CD4-positive, alpha-beta T cell treated with Interleukin-1 beta for 1 hour (primary cell): ENCODE measurements around the gene PRTG.
"Not testable (repeated sequence)": the region's sequence is repeated elsewhere in the genome, so short reads cannot be mapped to it uniquely, and the experiment has no call there.

Experiments
- DNase-seq, 2 donors: peaks; one replicate each; pipeline ENCODE4 v3.0.0-alpha.2; 2020 to 2022

Gene PRTG

DNA sequence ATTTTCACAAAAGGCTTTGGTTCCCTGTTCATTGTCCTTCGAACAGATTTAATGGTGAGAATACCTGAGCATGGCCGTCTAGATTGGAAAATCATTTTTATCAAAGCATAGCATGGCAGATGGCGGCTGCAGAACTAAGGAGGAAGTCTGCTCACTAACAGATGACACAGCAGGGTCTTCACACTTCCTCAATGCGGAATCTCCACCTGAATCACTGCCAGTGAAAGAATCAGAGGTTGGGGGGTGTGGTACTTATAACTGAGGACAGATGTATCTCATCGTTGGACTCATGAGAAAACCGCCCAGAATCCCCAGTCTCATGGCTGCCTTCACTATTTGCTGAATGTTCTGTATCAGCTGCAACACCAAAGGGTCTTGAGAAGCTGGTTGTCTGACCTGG, 123.2 kb downstream of the PRTG start:
- no peak for DNase-seq

GRCh38 chr15:55618387-55618786, 124.6 kb downstream of the PRTG start:
- no peak for DNase-seq

DNA sequence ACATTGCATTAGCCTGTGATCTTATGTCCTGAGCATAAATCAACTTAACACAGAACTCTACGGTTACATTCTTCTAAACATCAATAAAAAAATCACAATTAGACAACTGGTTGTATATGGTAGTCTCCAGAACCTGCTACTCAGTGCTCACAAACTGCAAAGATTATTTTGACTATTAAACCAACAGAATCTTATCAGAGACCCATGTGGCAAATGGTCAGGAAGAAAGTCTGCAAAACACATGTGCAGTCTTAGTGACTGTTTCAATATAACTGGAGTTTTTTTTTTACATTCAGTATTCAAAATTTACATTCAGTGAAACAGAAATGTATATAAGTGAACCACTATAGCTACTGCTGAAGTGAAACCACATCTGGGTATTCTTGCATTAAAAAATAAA, 127.5 kb downstream of the PRTG start:
- no peak for DNase-seq

GRCh38 chr15:55613727-55614126, 129.2 kb downstream of the PRTG start:
- no peak for DNase-seq

DNA sequence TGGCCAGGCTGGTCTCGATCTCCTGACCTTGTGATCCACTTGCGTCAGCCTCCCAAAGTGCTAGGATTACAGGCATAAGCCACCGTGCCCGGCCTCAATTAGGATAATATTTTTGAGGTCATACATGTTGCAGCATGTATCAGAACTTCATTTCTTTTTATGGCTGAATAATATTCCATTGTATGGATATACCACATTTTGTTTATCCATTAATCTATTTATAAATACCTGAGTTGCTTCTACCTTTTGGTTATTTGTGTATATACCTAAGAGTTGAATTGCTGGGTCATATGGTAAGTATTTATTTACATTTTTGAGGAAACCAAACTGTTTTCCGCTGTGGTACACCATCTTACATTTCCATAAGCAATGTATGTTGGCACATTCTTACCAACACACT, 136.7 kb downstream of the PRTG start:
- no peak for DNase-seq

DNA sequence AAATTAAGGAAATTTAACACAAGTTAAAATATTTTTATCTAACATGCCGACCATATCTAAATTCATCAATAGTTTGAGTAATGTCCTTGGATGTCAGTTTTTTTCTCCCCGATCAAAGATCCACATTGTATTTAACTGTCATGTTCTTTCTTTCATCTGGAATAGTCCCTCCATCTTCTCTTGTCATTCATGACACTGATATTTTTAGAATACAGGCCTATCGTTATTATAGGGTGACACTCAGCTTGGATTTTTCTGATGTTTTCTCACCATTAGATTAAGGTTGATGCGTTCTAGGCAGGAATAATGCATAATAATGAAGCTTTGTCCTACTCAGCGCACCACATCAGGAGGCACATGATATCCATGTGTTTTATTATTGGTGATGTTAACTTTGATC, 141.6 kb downstream of the PRTG start:
- no peak for DNase-seq

DNA sequence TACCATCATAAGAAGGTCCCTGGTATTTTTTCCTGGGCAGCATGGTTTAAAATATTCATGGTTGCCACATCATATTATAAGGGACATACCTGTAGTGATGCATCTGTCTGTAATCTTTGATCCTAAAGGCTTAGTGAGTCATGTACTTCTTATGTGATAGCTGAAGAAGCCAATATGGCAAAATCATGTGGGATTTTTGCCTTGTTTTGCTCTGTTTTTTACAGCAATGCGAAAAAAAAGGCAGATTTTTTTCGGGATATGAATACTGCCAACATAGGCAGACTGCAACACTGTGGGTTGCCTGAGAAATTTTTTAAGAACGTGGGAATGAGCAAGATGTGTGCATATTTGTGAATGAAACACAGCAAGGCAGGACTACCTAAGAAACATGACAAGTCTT, 143.5 kb downstream of the PRTG start:
- DNase-seq: no peak

GRCh38 chr15:55593019-55593418, 149.9 kb downstream of the PRTG start:
- not testable (repeated sequence) for DNase-seq

- DNase-seq: no peak
Observed at GRCh38 chr15:55590788-55591187, 152.2 kb downstream of the PRTG start.

DNA sequence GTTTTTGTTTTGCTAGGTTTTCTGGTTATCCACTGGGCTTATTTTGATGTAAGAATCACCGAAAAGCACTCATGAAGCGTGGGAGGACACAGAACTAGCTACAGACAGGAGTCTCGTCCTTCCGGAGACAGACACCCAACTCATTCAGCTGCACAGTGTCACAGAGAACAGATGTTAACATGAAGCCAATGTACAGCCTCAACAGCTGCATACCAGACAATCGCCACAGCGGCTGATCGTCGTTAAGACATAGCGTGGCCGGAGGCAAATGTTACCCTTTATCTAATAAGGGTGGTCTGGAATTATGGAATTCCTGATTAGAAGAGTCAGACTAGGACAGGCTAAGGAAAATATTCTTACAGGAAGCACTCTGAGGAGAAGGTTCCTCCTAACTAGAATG, 153.7 kb downstream of the PRTG start:
- no peak for DNase-seq

GRCh38 chr15:55588815-55589115, 154.2 kb downstream of the PRTG start:
- DNase-seq: no peak

DNA sequence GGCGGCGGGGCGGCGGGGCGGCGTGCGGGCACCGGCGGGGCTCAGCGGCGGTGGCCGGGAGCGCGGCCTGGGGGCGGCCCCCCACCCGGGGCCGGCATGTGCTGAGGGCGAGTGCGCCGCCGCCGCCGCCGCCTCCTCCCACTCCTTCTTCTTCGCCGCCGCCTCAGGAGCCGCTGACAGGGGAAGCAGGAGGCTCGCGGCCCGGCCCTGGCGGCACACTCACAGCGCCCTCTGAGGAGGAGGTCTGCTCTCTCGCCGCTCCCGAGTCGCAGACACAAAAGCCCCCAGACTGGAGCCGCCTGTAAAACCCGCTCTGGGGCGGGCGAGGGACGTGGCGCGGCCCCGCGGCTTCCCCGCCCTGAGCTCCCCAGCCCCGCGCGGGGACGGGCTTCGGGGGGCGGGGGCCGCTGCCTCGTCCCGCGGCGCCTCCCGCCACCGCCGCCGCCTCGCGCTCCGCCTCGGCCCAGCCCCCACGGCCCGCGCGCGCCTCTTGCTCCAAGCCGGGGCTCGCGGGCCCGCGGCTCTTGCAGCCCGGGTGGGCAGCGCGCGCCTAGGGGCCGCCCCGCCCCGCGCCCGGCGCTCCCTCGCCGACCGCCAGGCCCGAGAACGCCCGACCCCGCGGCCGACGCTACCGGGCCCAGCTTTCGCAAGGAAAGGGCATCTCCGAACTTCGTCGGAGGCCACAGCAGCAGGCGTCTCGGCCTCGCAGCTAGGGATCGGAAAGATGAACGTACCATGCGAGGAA, 154.7 kb downstream of the PRTG start, which contains the start of gene PYGO1:
Gene PYGO1, minus strand, starts transcription at position 276 of the 745 bp plus-strand sequence. CDS start 462 bp downstream, outside the sequence.
- DNase-seq: peak; percentile 10 to 11

GRCh38 chr15:55587321-55588069, 155.5 kb downstream of the PRTG start:
- DNase-seq: no peak

GRCh38 chr15:55586808-55587207, 156.1 kb downstream of the PRTG start:
- DNase-seq: no peak

DNA sequence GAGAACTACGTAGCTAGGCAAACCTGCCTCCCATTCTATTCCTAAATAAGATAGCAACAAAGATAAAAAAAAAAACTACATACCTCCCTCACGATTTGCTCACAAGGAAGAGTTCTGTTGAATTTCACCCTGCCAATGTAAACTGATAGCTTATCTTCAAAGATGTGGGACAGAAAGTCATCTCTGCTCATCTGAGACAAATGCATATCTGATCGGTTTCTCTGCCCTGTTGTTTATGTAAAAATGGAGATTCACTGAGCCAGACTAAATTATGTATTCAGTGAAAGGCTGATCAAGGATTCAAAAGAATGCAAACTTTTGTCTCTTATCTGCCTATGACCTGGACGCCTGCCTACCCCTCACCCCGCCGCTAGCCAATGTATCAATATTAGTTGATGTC, 166.0 kb downstream of the PRTG start:
- no peak for DNase-seq

GRCh38 chr15:55574096-55574495, 168.9 kb downstream of the PRTG start:
- no peak for DNase-seq

GRCh38 chr15:55573224-55573623, 169.7 kb downstream of the PRTG start:
- DNase-seq: no peak

DNA sequence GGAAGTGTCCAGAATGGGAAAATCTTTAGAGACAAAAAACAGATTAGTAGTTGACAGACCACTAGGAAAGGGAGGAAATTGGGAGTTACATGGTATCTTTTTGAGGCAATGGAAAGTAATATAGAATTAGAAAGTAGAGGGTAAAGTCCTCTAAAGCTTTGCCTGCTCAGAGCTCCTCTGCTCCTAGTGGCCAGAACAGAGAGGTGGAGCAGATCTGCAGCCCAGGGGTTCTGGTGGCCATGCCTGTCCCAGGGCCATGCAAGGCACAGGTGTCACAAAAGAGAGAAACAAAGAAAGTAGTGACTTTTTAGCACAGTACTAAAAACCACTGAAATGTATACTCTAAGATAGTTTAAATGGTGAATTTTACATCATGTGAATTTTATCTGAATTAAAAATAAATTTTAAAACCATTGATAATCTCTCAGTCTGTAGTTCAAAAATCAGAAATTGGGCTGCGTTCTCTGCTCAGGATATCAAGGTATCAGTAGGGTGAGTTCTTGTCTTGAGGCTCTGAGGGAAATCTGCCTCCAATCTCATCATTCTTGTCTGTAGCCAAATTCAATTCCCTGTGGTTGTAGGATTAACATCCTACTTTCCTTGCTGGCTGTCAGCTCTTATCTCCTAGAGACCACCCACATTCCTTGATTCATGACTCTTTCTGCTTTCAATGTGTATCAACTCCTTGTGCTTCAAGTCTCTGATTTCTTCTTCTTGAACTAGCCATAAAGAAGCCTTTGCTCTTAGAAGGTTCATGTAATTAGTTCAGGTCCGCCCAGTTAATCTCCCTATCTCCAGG, 178.4 kb downstream of the PRTG start:
- DNase-seq: no peak

GRCh38 chr15:55562601-55563000, 180.4 kb downstream of the PRTG start:
- no peak for DNase-seq
